GM18502 (cell line): ENCODE results near the gene RCSD1.

ENCODE experiments used
- ATAC-seq: cut with Tn5 transposase; IDR thresholded peaks from one replicate; pipeline ENCODE4 v1.9.1; 2021; ENCODE audit warnings: mild to moderate bottlenecking; ENCODE audit not compliant: unreplicated experiment, poor library complexity

RCSD1 gene

DNA sequence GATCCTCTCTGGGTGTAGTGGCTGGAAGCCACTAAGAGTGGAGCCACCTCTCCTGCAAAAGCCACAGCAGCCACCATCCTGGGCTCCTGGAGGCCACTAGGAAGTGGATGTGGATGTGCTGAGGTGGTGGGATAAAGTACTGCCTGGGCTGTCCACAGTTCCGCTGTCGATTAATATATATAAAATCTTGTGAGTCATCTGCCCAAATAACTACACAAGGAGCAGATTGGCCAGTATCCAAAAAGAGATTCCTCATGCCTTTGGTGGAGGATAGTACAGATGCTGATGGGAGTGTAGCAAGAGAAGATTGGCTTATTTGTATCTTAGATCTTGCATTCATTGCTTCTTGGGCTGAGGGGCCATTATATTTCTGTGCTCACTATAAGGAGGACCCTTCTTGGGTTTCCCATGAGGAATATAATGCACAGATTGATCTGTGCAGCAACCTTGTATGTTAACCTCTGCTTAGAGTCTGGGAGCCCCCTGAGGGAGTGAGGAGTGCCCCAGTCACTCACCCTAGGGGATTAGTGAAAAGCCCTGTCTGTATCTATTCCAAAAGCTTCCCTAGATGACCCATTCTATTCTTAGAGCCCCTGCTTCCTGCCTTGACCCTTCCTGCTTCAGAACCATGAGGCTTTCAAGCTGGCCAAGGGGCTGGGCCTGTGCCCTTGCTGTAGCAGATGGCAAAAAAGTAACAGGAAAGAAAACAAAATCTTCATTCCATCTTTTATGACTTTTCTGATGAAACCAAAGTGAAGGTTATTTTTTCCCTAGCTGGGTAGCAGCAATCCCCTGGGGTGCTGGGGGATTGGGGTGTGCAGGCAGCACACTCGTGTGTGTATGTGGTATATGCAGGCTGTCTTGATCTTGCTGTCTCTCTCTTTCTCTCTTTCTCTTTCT lies 31.7 kb downstream of the RCSD1 start:
- no peak for ATAC-seq

DNA sequence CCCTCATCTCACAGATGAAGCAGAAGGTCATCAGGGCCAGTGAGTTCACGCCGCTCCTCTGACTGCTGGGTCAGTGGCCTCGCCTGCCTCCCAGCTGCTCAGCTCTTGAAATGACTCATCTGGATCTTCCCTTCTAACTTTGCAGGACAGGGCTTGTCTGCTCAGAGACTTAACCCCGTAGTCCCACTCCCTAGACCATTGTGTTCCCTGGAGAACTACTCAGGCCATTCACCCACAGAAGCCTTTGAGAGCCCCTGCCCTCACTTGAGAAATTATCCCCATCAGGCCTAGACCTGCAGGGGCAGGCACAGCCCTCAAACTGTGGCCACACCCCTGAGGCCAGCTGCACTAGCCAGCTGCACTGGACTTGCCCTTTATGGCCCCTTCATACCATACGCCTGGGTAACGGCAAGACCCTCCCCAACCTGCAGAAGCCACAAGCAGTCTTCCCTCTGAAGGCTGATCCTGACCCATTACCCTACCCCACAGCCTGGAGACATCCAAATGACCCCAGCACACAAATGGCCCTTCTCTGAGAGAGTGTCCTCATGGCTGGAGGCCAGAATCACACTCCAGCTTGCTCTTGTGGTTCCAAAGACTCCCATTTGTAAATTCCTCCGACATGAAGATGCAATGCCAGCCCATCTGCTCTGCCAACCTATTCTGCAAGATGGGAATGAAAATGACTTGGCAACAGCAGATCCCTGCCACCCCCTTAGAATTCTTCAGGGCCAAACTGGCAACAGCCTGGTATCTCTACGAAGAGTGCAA lies 33.2 kb downstream of the RCSD1 start:
- ATAC-seq = peak; percentile 50

DNA sequence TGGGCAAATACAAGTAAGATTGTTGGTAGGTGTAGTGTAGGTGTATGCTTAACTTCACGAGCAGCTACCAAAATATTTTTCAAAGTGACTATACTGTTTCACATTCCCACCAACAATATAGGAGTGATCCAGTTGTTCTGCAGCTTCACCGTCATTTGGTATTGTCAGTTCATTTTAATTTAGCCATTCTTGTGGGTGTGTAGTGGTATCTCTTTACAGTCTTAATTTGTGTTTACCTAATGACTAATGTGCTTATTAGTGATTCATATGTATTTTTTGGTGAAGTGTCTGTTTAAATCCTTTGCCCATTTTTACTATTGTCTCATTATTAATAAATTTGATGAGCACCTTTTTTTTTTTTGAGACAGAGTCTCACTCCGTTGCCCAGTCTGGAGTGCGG lies 35.4 kb downstream of the RCSD1 start:
- no peak for ATAC-seq

DNA sequence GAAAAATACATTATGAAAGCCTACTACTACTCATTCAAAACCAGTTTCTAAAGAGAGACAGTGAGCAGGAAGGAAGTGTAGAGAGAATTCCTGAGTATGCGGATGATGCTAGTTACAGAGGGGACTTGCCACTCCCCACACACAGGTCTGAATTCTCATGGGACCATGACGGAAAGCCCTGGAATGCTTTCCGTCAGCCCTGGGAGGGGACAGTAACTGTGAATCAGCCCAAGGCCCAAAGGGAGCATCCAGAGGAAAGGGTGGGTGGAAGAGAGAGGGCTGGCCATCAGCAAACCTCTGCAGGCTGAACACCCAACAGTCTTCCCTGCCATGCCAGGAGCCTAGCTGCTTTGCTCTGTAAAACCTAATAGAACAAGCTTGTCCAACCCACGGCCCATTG lies 36.4 kb downstream of the RCSD1 start:
- no peak for ATAC-seq

DNA sequence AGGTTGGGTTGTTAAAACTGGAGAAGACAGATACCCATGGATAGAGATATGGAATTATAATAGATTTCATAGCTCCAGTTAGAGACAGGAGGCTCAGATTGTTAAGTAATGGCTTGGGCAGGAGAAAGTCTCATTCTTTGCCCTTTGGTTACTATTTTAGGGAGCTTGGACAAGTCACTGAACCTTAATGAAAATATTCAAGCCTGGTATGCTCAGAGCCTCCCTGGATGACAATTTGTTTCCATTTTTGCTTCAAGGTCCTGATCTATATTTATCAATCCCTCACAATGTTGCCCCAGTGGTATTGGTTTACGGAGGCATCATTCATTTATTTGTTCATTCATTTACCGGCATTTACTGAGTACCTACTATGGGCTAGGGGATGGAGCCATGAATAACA lies 37.5 kb downstream of the RCSD1 start:
- ATAC-seq = no peak

DNA sequence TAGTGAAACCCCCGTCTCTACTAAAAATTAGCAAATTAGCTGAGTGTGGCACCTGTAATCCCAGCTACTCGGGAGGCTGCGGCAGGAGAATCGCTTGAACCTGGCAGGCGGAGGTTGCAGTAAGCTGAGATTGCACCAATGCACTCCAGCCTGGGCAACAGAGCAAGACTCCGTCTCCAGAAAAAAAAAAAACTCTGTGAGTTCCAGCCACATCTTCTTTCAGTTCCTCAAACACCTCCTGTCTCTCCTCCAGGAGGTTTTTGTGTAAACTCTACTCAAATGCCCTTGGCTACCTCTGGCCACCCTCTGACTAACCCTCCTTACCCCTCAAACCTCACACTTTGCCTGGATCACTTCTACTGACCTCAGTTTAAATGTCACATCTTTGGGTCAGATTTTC lies 38.1 kb downstream of the RCSD1 start:
- peak; percentile 73 for ATAC-seq

DNA sequence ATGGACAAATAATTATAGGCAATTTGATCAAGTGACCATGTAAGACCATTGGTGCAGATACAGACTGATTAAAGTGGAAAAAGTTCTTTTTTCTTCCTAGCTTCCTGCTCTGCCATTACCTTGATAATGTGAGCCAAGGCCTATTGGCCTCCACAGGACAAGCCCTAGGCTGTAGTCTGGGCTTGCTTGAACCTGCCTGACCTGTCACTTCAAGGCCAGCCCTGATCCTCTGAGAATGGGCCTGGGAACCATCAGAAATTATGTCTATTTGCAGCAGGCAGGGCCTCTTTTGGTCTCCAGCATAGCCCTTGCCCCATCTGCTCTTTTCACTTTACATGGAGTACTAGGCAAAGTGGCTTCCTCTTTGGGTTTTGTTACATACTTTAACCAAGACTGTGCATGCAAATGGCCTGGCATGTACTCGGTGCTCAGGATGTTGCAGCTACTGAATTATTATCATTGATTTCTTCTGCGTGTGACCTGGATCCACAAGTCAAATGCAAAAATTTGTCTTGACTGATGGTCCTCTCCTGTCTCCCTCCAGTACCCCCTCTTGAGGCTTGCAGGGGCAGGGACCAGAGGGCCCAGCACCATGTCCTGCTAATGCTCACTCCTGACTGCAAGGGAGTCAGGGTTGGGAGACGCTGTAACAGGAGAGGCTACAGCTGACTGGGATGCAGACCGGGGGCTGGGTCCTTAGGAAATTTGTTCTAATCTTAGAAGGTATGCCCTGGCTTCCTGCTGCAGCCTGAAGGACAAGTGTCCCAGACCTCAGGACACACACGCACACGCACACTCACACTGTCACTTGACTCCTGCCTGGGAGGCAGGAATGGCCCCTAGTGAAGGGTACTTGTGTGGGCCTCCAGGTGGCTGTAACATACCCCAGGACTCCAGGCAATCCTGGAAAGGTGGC lies 39.4 kb downstream of the RCSD1 start:
- ATAC-seq = peak; percentile 73

DNA sequence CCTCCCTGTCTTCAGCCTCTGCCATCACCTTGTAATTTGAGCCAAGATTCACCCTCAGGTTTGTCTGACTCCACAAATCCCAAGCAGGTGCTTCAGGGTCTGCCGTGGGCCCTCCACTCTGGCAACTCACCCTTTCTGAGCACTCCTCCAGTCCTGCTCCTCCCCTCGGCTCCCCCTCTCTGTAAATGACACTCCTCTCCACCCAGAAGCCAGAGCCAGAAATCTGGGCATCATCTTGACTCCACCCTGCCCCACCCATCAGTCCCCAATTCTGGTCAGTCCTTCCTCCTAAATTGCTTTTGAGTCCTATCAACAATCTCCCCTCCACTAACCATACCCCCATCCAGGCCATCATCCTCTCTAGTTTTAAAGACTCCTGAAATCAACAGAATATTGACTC lies 40.5 kb downstream of the RCSD1 start:
- no peak for ATAC-seq

DNA sequence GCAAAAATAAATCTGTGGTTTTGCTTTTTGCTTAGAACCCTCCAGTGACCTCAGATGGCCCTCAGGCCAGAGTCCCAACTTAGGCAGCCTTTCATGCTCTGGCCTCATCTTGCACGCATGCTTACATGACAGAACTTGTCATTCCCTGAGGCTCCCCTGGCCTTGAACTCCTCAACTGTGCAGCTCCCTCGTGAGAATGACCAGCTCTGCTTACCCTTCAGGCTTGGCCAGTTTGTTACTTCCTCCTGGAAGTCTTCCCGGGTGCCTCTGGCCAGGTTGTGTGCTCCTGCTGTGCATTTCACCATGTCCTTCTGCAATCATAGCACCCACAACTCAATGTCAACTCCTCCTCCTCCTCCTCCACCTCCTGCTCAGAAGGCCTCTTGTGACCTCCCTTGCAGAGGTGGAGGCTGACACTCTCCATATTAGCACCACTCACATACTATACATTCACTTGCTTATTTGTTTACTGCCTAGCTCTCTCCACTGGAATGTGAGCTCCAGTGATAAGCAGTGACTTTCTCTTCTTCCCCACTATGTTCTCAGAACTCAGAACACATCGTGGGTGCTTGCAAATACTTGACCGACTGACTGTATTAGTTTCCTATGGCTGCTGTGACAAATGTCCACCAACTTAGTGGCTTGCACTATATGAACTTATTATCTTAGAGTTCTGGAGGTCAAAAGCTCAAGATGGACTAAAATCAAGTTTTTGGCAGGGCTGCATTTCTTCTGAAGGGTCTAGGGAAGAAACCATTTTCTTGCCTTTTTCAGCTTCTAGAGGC lies 41.9 kb downstream of the RCSD1 start:
- no peak for ATAC-seq

DNA sequence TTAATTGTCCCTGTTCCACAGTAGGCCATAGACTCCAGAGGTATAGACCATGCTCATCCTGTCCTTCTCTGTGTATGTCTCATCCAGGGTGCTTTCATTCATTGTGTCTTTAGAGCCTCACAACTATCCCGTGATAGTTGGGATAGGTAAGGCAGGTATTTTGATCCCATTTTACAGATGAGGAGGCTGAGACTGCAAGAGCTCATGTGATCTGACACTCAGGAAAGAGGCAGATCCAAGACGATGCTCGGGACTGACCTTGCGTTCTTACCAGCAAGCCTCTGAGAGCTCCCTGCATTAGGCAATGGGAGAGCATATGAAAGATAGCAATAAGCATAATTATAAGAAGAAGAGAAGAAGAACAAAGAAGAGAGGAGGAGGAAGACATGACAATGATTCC lies 42.8 kb downstream of the RCSD1 start:
- no peak for ATAC-seq

DNA sequence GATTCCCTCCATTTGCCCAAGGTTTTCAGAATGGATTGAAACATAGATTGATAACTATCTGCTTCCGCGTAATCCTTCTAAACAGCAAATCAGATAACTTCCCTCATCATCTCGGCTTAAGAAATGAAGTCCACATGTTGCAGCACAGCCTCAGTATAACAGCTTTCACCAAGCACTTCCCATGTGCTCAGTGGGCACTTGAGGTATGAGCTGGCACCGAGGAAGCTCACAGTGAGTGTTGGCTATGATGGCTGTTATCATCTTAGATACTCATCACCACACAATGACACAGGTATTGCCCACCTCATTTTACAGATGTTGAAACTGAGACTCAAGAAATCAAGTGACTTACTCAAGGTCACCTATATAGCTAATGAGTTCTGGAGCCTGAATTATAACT lies 43.2 kb downstream of the RCSD1 start:
- no peak for ATAC-seq

DNA sequence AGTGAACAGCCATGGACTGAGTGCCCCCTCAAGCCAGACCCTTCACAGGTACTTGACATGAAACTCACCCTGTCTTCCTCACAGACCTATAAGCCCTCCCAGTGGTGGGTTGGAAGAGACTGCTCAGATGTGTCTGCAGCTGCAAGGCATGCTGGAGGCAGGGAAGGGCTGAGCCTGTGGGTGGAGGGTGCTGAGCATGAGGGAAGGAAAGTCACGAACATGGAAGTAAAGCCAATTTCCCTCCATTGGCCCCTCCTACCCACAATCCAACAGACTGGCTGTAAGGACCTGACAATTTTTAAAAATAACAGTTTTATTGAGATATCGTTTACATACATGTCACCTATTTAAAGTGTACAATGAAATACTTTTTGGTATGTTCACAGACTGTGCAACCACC lies 44.1 kb downstream of the RCSD1 start:
- no peak for ATAC-seq

DNA sequence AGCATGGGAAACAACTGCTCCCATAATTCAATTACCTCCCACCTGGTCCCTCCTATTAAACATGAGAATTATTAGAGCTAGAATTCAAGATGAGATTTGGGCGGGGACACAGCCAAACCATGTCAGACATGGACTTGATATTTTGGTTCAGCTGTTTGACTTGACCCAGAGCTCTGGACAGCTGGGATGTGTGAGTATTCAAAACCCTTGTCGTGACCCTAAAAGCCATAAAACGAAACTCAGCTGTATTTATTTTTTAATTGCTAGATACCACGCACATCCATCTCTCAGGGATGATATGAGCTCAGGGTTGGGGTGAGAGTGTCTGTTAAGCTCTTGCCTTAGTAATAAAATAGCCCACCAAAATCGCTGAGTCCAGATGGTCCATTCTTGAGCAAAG lies 45.4 kb downstream of the RCSD1 start:
- ATAC-seq = no peak

DNA sequence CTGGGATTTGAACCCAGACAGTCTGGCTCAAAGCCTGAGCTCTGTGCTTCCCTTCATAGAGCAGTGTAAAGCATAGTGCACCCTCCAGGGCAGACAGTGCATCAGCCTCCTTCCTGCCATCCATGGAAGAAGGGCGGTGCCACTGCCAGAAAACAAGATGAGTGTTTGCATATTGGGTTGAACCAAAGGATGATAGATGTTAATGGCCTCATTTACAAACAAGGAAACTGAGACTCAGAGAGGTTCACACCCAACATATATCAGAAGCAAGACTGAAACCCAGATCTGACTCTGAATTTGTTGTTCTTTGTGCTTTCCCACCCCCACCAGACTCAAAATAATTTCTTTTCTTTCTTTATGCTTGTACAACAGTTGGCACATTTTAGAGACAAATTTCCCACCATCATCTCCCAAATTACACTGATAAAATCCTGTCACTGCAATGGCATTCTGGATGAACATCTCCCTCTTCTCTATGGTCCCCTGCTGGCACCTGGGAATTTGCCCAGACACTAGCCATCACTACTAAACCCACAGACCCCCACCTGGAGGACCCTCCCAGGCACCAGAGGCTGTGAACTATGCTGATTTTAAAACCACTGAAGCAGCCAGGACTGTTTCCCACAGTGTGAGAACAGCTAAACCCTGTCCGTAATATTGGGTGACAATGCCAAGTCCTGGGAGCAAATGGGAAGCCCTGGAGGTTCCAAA lies 46.3 kb downstream of the RCSD1 start:
- peak; percentile 61 for ATAC-seq

DNA sequence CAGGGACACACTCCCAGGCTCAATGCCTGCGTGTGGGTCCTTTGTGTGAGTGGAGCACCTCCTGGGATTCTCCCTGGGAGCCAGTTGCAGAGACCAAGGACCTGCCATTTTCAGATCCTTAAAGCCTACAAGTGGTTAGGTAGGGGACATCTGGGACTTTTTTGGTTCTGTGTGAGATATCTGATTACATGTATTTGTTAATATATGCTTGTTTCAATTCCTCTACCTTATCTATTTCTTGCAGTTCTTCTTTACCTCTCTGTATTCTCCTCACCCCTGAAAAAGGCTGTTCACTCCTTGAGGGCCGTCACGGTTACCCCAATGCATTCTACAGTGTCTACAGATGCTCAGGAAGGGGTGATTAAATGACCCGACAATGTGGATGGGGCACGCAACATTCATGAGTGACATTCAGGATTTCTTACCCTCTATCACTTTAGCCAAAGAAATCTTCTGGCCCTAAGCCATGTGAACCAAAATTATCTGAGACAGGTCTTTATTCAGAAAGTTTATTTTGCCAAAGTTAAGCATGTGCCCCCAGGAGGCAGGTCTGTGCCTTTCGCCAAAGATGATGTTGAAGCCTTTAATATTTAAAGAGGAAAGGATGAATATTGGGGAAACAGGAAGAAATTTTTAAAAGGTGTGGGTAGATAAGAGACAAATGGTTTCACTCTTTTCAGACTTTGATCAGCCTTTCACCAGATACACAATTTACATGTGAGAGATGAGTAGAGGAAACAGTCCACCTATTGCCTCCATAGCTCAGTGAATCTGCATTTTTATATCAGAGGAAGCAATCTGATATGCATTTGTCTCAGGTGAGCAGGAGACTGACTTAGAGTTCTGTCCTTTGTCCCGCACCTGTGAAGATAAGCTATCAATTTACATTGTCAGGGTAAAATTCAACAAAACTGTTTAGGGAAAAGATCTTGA lies 47.1 kb downstream of the RCSD1 start:
- peak; percentile 30 for ATAC-seq

DNA sequence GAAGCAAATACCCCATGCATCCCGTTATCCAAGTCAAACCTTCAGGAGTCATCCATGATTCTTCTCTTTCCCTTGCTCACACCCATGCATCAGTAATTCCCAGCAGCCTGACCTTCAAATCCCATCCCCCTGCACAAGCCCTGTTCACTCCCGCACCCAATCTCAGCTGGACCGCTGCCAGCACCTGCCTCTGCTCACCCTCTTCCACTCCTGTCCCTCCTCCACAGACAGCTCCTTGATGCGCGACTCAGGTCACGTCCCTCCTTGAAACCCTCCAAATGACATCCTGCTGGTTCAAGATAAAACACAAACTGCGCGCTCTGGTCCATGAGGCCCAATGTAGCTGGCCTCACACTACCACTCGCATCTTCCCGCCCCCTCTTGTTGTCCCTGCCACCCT lies 48.4 kb downstream of the RCSD1 start:
- no peak for ATAC-seq

DNA sequence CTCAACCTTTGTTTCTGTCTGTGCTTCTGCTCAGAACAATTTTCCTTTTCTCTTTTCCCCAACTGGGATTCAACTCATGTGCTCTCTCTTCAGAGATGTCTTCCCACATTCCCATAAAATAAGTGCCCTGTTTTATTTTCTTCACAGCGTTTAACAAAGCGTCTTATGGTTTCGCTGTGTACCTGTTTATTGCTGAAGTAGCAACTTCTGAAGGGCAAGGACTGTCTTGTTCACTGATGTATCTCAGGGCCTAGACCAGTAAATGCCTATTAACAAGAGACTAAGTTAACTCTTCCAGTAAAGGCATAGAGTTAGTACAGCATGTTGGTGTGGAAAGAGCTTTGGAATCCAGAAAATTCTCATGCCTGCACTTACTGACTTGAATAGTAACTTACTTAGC lies 48.8 kb downstream of the RCSD1 start:
- no peak for ATAC-seq

DNA sequence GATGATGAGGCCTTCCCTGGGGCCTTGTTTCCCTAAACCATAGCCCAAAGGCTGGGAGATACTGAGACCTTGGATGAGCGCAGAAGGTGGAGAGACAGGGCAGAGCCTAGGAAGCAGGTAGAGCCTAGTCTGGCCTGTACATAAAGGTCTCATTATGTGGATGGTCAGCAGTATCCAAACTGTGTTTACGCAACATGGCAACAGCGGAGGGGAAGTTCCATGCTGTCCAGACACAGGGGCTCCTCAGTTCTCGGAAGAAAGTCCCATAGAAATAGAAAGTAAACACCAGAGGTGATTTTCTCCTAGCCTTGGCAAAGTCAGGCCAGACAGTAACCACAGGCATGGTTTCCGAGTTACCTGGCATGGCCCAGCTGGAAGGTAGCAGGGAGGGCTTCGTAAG lies 49.7 kb downstream of the RCSD1 start:
- ATAC-seq = no peak
